ENCODE results near the gene P4HB. TPM values are rescaled to one million over a fixed set of nuclear protein-coding genes. Genes with fewer than 3 reads are reported as not detected.

P4HB gene
- total RNA-seq: 1,696 and 1,977 TPM in 2 replicates

DNA sequence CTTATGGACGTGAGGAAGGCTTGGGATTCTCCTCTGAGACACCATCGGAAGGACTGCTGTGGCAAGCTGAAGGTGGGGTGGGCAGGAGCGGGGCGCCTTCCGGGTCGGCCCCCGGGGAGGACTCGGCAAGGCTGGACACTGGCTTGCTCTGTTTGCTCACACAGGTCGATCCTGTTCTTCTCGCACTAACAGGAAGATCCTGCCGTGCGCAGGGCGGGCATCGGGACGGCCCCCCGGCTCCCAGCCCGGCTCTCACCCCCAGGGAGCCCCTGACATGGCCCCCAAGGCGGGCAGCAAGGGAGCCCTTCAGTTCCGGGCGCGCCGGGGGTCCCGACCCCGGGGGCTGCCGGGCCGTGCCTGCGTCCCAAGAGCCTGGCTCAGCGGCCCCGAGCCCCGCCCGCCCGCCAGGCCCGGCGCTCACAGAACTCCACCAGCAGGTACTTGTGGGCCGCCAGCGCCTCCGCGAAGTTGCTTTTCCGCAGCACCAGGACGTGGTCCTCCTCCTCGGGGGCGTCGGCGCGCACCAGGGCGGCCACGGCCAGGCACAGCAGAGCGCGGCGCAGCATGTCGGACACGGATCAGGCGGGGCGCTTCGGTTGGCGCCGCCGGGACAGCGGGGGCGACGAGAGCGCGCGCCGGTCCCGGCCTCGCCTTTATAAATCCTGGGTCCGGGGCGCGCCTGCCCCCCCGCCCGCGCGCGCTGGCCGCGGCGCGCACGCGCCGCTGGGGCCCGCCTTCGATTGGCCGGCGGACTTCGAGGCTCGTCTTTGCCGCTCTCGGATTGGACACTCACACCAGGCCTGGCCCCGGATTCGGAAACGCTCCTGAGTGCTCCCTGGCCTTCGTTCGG is at the start of gene P4HB:
Gene P4HB, minus strand, starts transcription at position 630 of the 850 bp plus-strand sequence. Its CDS starts 64 bp downstream, at position 566.

DNA sequence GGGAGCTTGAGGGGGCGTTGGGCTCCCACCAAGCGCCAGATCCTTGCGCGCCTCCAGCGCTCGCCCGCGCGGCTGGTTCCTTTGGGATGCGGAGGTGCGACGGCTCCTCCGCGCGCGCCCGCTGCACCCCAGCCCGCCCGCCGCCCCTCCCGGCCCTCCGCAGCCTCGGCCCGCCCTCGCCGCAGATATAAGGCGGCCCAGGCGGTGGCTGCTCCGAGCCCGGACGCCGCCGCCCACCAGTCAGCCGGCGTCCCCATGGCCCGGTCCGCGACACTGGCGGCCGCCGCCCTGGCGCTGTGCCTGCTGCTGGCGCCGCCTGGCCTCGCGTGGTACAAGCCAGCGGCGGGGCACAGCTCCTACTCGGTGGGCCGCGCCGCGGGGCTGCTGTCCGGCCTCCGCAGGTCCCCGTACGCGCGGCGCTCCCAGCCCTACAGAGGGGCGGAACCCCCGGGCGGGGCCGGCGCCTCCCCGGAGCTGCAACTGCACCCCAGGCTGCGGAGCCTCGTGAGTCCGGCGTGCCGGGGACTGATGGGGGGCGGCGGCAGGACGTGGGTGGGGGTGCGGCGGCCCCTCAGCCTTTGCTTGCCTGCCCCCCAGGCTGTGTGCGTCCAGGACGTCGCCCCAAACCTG is 41.8 kb upstream of the P4HB start, which contains the start of gene NPB:
Gene NPB, plus strand, starts transcription at position 216 of the 630 bp plus-strand sequence. Its CDS starts 40 bp downstream, at position 256.

DNA sequence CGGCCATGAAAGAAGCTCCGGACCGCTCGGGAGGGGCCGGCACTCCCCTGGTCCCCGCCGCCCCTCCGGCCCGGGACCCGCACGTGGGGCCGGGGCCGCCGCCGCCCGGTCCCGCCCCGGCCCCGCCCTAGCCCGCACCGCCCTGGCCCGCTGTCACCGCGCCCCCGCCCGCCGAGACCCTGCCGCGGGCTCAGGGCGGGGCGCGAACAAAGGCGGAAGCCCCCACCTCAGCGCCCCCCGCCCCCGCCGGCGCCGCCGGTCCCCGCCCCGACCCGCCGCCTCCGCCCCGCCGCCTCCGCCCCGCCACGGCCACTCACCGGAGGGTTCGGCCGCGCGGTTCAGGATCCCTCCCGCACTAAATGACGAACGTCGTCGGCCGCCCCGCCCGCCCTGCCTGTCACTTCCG is 10.6 kb upstream of the P4HB start, which contains the start of gene ARHGDIA:
Gene ARHGDIA, minus strand, starts transcription at position 357 of the 406 bp plus-strand sequence. CDS start 1,407 bp downstream, outside the sequence.

DNA sequence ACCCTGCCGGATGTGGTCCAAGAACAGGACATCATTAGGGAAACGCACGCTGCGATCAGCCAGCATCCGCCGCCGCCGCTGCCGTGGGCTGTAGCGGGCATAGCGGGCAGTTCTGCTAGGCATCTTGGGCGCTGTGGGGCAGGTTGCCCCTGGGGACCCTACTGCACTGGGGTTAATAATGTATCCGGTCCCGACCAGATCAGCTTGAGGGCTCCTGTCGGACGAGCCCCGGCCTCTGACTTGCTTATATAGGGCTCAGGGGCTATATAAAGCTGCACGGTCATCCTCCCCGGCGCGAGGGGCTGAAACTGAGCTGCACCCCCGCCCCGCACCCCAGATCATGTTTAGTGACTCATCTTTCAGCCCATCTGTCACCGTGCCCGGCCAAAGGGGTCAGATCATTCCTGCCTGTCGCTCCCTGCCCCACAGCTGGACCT is 25.5 kb downstream of the P4HB start, which contains the start of gene PPP1R27:
Gene PPP1R27, minus strand, starts transcription at position 220 of the 437 bp plus-strand sequence. Its CDS starts 97 bp downstream, at position 123.

DNA sequence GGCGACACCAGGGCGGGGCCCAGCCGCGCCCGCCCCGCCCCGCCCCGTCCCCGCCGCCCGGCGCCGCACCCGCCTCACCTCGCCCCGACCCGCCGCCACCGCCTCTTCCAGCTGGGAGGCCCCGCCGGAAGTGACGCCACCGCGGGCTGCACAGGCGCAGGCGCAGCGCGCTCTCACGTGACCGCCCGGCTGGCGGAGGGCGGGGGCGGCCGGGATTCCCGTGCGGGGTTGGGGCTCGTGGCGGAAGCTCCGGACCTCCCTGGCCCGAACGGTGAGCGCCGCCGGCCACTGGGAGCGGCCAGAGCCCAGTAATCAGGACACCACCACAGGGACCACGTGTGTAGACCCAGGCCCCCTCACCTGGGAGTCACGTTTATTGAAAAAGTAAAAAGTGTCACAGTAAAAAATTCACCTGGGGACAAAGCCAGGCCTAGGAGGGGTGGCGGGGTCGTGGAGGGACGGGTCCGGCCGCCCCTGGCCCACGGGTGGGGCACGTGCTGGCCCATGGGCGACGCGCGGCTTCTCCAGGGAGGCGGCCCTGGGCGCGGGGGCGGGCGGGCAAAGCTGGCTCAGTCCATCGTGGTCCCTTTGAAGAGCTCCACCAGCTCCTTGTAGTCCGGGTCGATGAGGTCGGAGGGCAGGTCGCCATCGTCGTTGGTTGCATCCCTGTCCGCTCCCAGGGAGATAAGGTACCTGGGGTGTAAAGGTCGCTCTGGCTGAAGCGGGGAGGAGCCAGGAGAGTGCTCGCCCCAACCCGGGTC is 27.0 kb downstream of the P4HB start, which contains the start of gene MCRIP1:
Gene MCRIP1, minus strand, starts transcription at position 132 of the 761 bp plus-strand sequence. CDS start 8,785 bp downstream, outside the sequence.

DNA sequence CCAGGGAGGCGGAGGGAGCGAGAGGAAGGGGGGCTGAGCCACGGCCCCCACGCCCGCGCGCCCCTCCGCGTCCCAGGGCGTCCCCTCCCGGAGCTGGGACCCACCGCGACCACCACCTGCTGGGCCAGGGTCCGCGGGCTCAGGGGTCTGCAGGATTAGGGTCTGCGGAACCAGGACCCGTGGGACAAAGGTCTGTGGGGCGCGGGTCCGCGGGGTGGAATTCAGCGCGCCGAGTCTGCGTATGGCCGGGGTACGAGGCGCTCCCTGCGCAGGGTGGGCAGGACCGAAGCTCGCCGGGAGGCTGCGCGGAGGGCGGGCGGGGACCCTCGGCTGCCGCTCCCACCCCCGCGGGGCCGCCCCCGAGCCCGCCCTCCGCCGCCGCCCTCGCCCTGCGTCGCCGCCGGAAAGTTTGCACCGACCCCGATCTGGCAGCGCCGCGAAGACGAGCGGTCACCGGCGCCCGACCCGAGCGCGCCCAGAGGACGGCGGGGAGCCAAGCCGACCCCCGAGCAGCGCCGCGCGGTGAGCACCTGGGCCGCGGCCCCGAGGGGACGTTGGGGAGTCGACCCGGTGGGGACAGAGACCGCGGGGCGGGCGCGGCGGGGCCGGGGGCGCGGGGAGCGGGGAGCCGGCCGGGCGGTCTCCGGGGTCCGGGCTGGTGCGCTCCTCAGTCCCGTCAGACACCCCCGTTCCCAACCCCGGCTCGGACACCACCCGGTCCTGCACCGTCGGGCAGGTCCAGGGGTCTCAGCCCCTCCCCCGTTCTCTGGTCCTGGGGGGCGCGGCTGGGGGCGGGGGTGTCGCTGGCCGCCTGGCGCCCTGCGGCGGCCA is 56.4 kb downstream of the P4HB start, which contains the start of gene GCGR:
Gene GCGR, plus strand, starts transcription at position 423 of the 831 bp plus-strand sequence. CDS start 4,869 bp downstream, outside the sequence.

Other genes with a start within 250 kb of the P4HB start
- gene NPLOC4, start 223.4 kb downstream of the P4HB start, total RNA-seq: 44.7 and 53.7 TPM in 2 replicates
- 0.49 TPM in 1 of 2 replicates, not detected in the other for gene TSPAN10, start 223.3 kb downstream of the P4HB start, total RNA-seq
- gene PDE6G, start 204.0 kb downstream of the P4HB start, total RNA-seq: not detected in 2 replicates
- gene OXLD1, start 193.9 kb downstream of the P4HB start, total RNA-seq: 30.6 and 34.2 TPM in 2 replicates
- 11.0 and 18.8 TPM in 2 replicates for gene CCDC137, start 193.8 kb downstream of the P4HB start, total RNA-seq
- 23.4 and 29.4 TPM in 2 replicates for gene ARL16, start 176.7 kb downstream of the P4HB start, total RNA-seq
- 85.4 and 99.3 TPM in 2 replicates for gene HGS, start 176.5 kb downstream of the P4HB start, total RNA-seq
- gene MRPL12, start 157.2 kb downstream of the P4HB start, total RNA-seq: 82.5 and 175 TPM in 2 replicates
- 13.2 and 39.5 TPM in 2 replicates for gene SLC25A10, start 148.3 kb downstream of the P4HB start, total RNA-seq
- not detected in 2 replicates for gene GCGR, start 56.4 kb downstream of the P4HB start, total RNA-seq
- 54.0 and 72.8 TPM in 2 replicates for gene MCRIP1, start 27.2 kb downstream of the P4HB start, total RNA-seq
- not detected in 2 replicates for gene PPP1R27, start 25.5 kb downstream of the P4HB start, total RNA-seq
- 274 and 312 TPM in 2 replicates for gene ARHGDIA, start 10.8 kb upstream of the P4HB start, total RNA-seq
- gene ALYREF, start 31.1 kb upstream of the P4HB start, total RNA-seq: 109 and 236 TPM in 2 replicates
- 256 and 274 TPM in 2 replicates for gene ANAPC11, start 31.2 kb upstream of the P4HB start, total RNA-seq
- gene NPB, start 41.7 kb upstream of the P4HB start, total RNA-seq: 3.4 and 3.6 TPM in 2 replicates
- gene PCYT2, start 50.9 kb upstream of the P4HB start, total RNA-seq: 74.0 and 100 TPM in 2 replicates
- 14.7 and 22.4 TPM in 2 replicates for gene SIRT7, start 57.6 kb upstream of the P4HB start, total RNA-seq
- gene MAFG, start 67.2 kb upstream of the P4HB start, total RNA-seq: 10.7 and 15.5 TPM in 2 replicates
- gene PYCR1, start 76.8 kb upstream of the P4HB start, total RNA-seq: 97.9 and 121 TPM in 2 replicates
- not detected in 2 replicates for gene MYADML2, start 86.7 kb upstream of the P4HB start, total RNA-seq
- gene NOTUM, start 100.7 kb upstream of the P4HB start, total RNA-seq: not detected in 2 replicates
- gene ASPSCR1, start 117.1 kb upstream of the P4HB start, total RNA-seq: 10.5 and 11.1 TPM in 2 replicates
- 69.0 and 245 TPM in 2 replicates for gene CENPX, start 162.3 kb upstream of the P4HB start, total RNA-seq
- gene LRRC45, start 162.8 kb upstream of the P4HB start, total RNA-seq: 6.7 and 20.9 TPM in 2 replicates
- gene RAC3, start 171.1 kb upstream of the P4HB start, total RNA-seq: 46.6 and 47.7 TPM in 2 replicates
- gene DCXR, start 177.2 kb upstream of the P4HB start, total RNA-seq: 118 and 135 TPM in 2 replicates
- gene RFNG, start 191.3 kb upstream of the P4HB start, total RNA-seq: 46.4 and 50.3 TPM in 2 replicates
- 96.7 and 124 TPM in 2 replicates for gene GPS1, start 191.4 kb upstream of the P4HB start, total RNA-seq
- gene DUS1L, start 205.3 kb upstream of the P4HB start, total RNA-seq: 68.9 and 80.2 TPM in 2 replicates
- 292 and 401 TPM in 2 replicates for gene FASN, start 237.7 kb upstream of the P4HB start, total RNA-seq

Measured in hair follicular keratinocyte (primary cell).